ENCODE results near the gene RNF207.

GRCh38 chr1:6206520-6206855 is 569 bp downstream of the RNF207 start:
- TF ChIP-seq CTCF (IDR thresholded peaks at IDR 0.05) (no peak), POLR2A (IDR thresholded peaks at IDR 0.05) (no peak)
